HepG2 (cell line): ENCODE data around the gene PLXNA1. TPM values are rescaled to one million over a fixed set of nuclear protein-coding genes. Genes with fewer than 3 reads are reported as not detected.

Source experiments
- AKNA ChIP-seq: sonication (generic); formaldehyde crosslinking; IDR thresholded peaks from 2 replicates; pipeline ENCODE4 v1.4.0; 2020; ENCODE audit warnings: missing genetic modification reagents, borderline replicate concordance
- NR2F1 ChIP-seq, 2 experiments: fragments of 450-650 bp in 1 of 2; formaldehyde crosslinking in 1 of 2; IDR thresholded peaks; 2 replicates each; pipeline versions ENCODE4 v1.5.0 to v1.6.1; 2016 to 2020; ENCODE audit warnings: mild to moderate bottlenecking in 1 of 2, missing compliant biosample characterization in 1 of 2, missing genetic modification reagents in 1 of 2, moderate library complexity in 1 of 2
- ZNF296 ChIP-seq: sonication (generic); formaldehyde crosslinking; conservative IDR thresholded peaks from 2 replicates; pipeline ENCODE4 v1.5.0; 2020; ENCODE audit warnings: mild to moderate bottlenecking, missing genetic modification reagents
- ZNF558 ChIP-seq: sonication (generic); formaldehyde crosslinking; IDR thresholded peaks from 2 replicates; pipeline ENCODE4 v1.9.0; 2022; ENCODE audit warnings: mild to moderate bottlenecking, missing genetic modification reagents, borderline replicate concordance
- polyA plus RNA-seq, 8 experiments: library from polyadenylated mRNA; depleted of rRNA in 3 of 8; stranded (reverse) in 7 of 8; unstranded in 1 of 8; fragments of >200 nt; fragmentation: Illumina TruSeq in 4 of 8; extraction: Trizol in 4 of 8; gene quantifications; 2 replicates each; pipeline versions ENCODE4 v1.2.1 to v1.2.3, GENCODE V29; 2011 to 2016; ENCODE audit warnings: low read depth in 4 of 8, missing spikeins in 1 of 8, mixed read lengths in 1 of 8; ENCODE audit not compliant: insufficient read depth in 1 of 8
- total RNA-seq, 5 experiments: library from RNA; depleted of rRNA; stranded (reverse); fragments of >200 nt; fragmentation: Illumina TruSeq; extraction: Trizol; gene quantifications; 2 replicates each; pipeline ENCODE4 v1.2.3, GENCODE V29; 2016; ENCODE audit warnings: low read depth in 1 of 5
- TF ChIP-seq, protein P1 (sequence below): sonication (generic); formaldehyde crosslinking; IDR thresholded peaks from 2 replicates; pipeline ENCODE4 v1.4.0; 2020; ENCODE audit warnings: missing genetic modification reagents

The PLXNA1 gene
- total and polyA plus RNA-seq, 2 of the 13 experiments (the other 11 are each of a cell fraction or from before 2014, with no cell fraction given) = 16.6 to 18.2 TPM

GRCh38 chr3:126971891-126972351 is 11.0 kb upstream of the PLXNA1 start (continued):
- TF ChIP-seq, protein P1, sequence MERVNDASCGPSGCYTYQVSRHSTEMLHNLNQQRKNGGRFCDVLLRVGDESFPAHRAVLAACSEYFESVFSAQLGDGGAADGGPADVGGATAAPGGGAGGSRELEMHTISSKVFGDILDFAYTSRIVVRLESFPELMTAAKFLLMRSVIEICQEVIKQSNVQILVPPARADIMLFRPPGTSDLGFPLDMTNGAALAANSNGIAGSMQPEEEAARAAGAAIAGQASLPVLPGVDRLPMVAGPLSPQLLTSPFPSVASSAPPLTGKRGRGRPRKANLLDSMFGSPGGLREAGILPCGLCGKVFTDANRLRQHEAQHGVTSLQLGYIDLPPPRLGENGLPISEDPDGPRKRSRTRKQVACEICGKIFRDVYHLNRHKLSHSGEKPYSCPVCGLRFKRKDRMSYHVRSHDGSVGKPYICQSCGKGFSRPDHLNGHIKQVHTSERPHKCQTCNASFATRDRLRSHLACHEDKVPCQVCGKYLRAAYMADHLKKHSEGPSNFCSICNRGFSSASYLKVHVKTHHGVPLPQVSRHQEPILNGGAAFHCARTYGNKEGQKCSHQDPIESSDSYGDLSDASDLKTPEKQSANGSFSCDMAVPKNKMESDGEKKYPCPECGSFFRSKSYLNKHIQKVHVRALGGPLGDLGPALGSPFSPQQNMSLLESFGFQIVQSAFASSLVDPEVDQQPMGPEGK (CRISPR knock-in tag) = peak; percentile 24; the same call in 1 of the 2 replicates
- no peak for TF ChIP-seq AKNA (CRISPR knock-in tag)
- no peak for TF ChIP-seq ZNF296 (CRISPR knock-in tag)
- TF ChIP-seq NR2F1 (CRISPR knock-in tag; IDR thresholded peaks at IDR 0.05) = 0 out of 4 replicates have a peak, but pooled peaks of 1 of the 2 experiments have one; percentile 25
- no peak for TF ChIP-seq ZNF558 (CRISPR knock-in tag)
